Activated gamma-delta T cell (primary cell): ENCODE measurements around the gene IGSF21.

Experiments
- DNase-seq: peaks from one replicate; lab custom pipeline; 2025; lab: John Stamatoyannopoulos, UW

Gene IGSF21

GRCh38 chr1:18419113-18419844, 311.7 kb downstream of the IGSF21 start:
- DNase-seq: no peak

- no peak for DNase-seq
Measured at GRCh38 chr1:18419845-18420184, 312.2 kb downstream of the IGSF21 start.

GRCh38 chr1:18422076-18422777, 314.6 kb downstream of the IGSF21 start:
- DNase-seq: no peak

- no peak for DNase-seq
Measured at GRCh38 chr1:18422954-18423353, 315.4 kb downstream of the IGSF21 start.

GRCh38 chr1:18426580-18426979, 319.0 kb downstream of the IGSF21 start:
- no peak for DNase-seq
